ENCODE data around the gene USP13. TPM values are rescaled to one million over a fixed set of nuclear protein-coding genes. Genes with fewer than 3 reads are reported as not detected.

USP13 gene
- total RNA-seq, 1 donor from 2014 or later: 15.4 TPM

GRCh38 chr3:179832333-179832854 is 179.6 kb downstream of the USP13 start:
- no peak overlapping the region for H3K27ac ChIP-seq
- intact Hi-C loops (cut with DNase I): no loop called here
- H3K4me3 ChIP-seq: no peak overlapping the region
- TF ChIP-seq CTCF (IDR thresholded peaks at IDR 0.05): no peak
- H3K4me1 ChIP-seq: no peaks in the 10 kb centered on the region
- H3K9me3 ChIP-seq: no peaks in the 10 kb centered on the region
- DNase-seq (no peak), ATAC-seq (no peak)
- H3K36me3 ChIP-seq: no peaks in the 10 kb centered on the region
- no peaks in the 10 kb centered on the region for H3K27me3 ChIP-seq

GRCh38 chr3:179833294-179833693 is 180.5 kb downstream of the USP13 start:
- DNase-seq (no peak), ATAC-seq (no peak)
- TF ChIP-seq CTCF (IDR thresholded peaks at IDR 0.05): no peak
- Histone ChIP-seq H3K9me3 (no peaks in the 10 kb centered on the region), H3K27me3 (no peaks in the 10 kb centered on the region), H3K36me3 (no peaks in the 10 kb centered on the region), H3K4me3 (no peak overlapping the region), H3K27ac (no peak overlapping the region), H3K4me1 (no peaks in the 10 kb centered on the region)
- intact Hi-C loops (cut with DNase I): no loop called here

GRCh38 chr3:179837374-179837773 is 184.5 kb downstream of the USP13 start:
- intact Hi-C loops (cut with DNase I): no loop called here
- no peak for DNase-seq
- TF ChIP-seq CTCF (IDR thresholded peaks at IDR 0.05): no peak

More at GRCh38 chr3:179837374-179837773, 184.5 kb downstream of the USP13 start:
- H3K36me3 ChIP-seq: no peaks in the 10 kb centered on the region
- no peaks in the 10 kb centered on the region for H3K27me3 ChIP-seq
- H3K4me3 ChIP-seq: no peak overlapping the region
- no peak for ATAC-seq
- H3K27ac ChIP-seq: no peak overlapping the region
- no peaks in the 10 kb centered on the region for H3K4me1 ChIP-seq
- H3K9me3 ChIP-seq: no peaks in the 10 kb centered on the region

Other genes with a start within 250 kb of the USP13 start
- 56.6 TPM for gene GNB4, start 201.6 kb upstream of the USP13 start, total RNA-seq
- gene ACTL6A, start 90.1 kb upstream of the USP13 start, total RNA-seq: 33.2 TPM
- gene MRPL47, start 48.4 kb upstream of the USP13 start, total RNA-seq: 24.5 TPM
- 92.0 TPM for gene NDUFB5, start 48.2 kb upstream of the USP13 start, total RNA-seq

Measured in upper lobe of right lung (tissue), 1 donor.